Activated CD4-positive, alpha-beta T cell treated with anti-CD3 and anti-CD28 coated beads for 48 hours (primary cell): Measurements from ENCODE around the gene CLDN19.
A peak's percentile ranks its signal among the peaks of the same experiment; 100 is the strongest.

Experiments
- DNase-seq: peaks from one replicate; pipeline ENCODE4 v3.0.0-alpha.2; 2020

CLDN19 gene

GRCh38 chr1:42692911-42693310 is 47.1 kb downstream of the CLDN19 start:
- DNase-seq = no peak

- no peak for DNase-seq
Observed at GRCh38 chr1:42692461-42692860, 47.6 kb downstream of the CLDN19 start.

- DNase-seq = no peak
Observed at GRCh38 chr1:42691157-42691498, 48.9 kb downstream of the CLDN19 start.

- peak; percentile 18 for DNase-seq
Observed at GRCh38 chr1:42690477-42691156, 49.4 kb downstream of the CLDN19 start.

- DNase-seq = no peak
Observed at GRCh38 chr1:42689912-42690311, 50.1 kb downstream of the CLDN19 start.

GRCh38 chr1:42686418-42686817 is 53.6 kb downstream of the CLDN19 start:
- no peak for DNase-seq

GRCh38 chr1:42684139-42684538 is 55.9 kb downstream of the CLDN19 start:
- peak; percentile 44 for DNase-seq
